K562 (cell line): ENCODE results near the gene TDRD6. TPM values are rescaled to one million over a fixed set of nuclear protein-coding genes. Genes with fewer than 3 reads are reported as not detected.

Source experiments
- ATAC-seq: fragments of 200-7000 bp; cut with Tn5 transposase; 3 replicates; pipeline ENCODE4 v1.9.1; 2020; ENCODE audit warnings: moderate library complexity
- BruUV-seq: library from RNA; stranded (reverse); fragments of 400-500 nt; replicated peaks from 2 replicates; lab custom pipeline; 2021; lab: Mats Ljungman, UMichigan
- CTCF ChIA-PET: fragments of 300-600 bp; formaldehyde crosslinking; extraction: SDS; loops from one replicate; lab custom pipeline; 2021; ENCODE audit warnings: low intra/inter-chr PET ratio; lab: Yijun Ruan, JAX
- POLR2A ChIA-PET: fragments of 300-600, 350-650 bp; sonication (Branson Sonifier 250); formaldehyde crosslinking; extraction: SDS; loops from one replicate; lab custom pipeline; 2021; ENCODE audit warnings: antibody characterized with exemption, inconsistent platforms; lab: Yijun Ruan, JAX
- DNase-seq, 4 experiments: peaks; one replicate each; pipeline versions ENCODE4 v3.0.0 to v3.0.0-alpha.2; 2011 to 2018; ENCODE audit warnings: low spot score in 3 of 4, mixed read lengths in 3 of 4; ENCODE audit errors: extremely low read depth in 1 of 4
- FAIRE-seq: peaks from 2 replicates; lab custom pipeline; 2011; peaks lifted over from hg19 to GRCh38; lab: Jason Lieb, UNC
- H2AFZ ChIP-seq: 2 replicates; pipeline ENCODE4 v1.6.0; 2011; ENCODE audit warnings: low read depth, low read length, control low read depth, inconsistent platforms
- H3K27ac ChIP-seq: fragments of 200-600 bp; 3 replicates; pipeline ENCODE4 v1.8.0; 2011; ENCODE audit warnings: low read depth, mild to moderate bottlenecking, control low read depth, inconsistent platforms, low read length, moderate library complexity, mixed read lengths; ENCODE audit errors: extremely low read depth
- H3K27me3 ChIP-seq, 2 experiments: fragments of 300-600 bp in 1 of 2; 2 replicates in 1 of 2; 3 replicates in 1 of 2; pipeline versions ENCODE4 v1.6.0 to v1.8.0; 2011; ENCODE audit warnings: inconsistent platforms in 2 of 2, low read length in 2 of 2, mild to moderate bottlenecking in 1 of 2, mixed read lengths in 1 of 2, moderate library complexity in 1 of 2; ENCODE audit not compliant: control insufficient read depth in 2 of 2, insufficient read depth in 2 of 2
- H3K36me3 ChIP-seq: fragments of 300-600 bp; 3 replicates; pipeline ENCODE4 v1.8.0; 2011; ENCODE audit warnings: mild to moderate bottlenecking, low read length, inconsistent platforms; ENCODE audit not compliant: control insufficient read depth, insufficient read depth
- H3K4me1 ChIP-seq, 2 experiments: fragments of 200-600 bp in 1 of 2; replicated peaks in 1 of 2; 2 replicates in 1 of 2; 3 replicates in 1 of 2; pipeline versions ENCODE4 v1.5.1 to v1.8.0; 2011; ENCODE audit warnings: inconsistent platforms in 2 of 2, low read length in 2 of 2, mild to moderate bottlenecking in 1 of 2, mixed read lengths in 1 of 2, moderate library complexity in 1 of 2; ENCODE audit not compliant: control insufficient read depth in 2 of 2, insufficient read depth in 2 of 2
- H3K4me2 ChIP-seq: 2 replicates; pipeline ENCODE4 v1.6.1; 2011; ENCODE audit warnings: low read length, control low read depth, inconsistent platforms, mixed read lengths; ENCODE audit not compliant: insufficient read depth
- H3K4me3 ChIP-seq: fragments of 200-600 bp; sonication (generic), shearing (Covaris generic); 2 replicates; pipeline ENCODE4 v1.5.1; 2016; ENCODE audit warnings: control low read depth, inconsistent platforms
- H3K79me2 ChIP-seq: fragments of 200-600 bp; 3 replicates; pipeline ENCODE4 v1.8.0; 2011; ENCODE audit warnings: low read length, inconsistent platforms; ENCODE audit not compliant: control insufficient read depth, insufficient read depth
- H3K9ac ChIP-seq, 2 experiments: 2 replicates each; pipeline versions ENCODE4 v1.6.0 to v1.6.1; 2011; ENCODE audit warnings: low read depth in 2 of 2, low read length in 2 of 2, control low read depth in 1 of 2, inconsistent platforms in 1 of 2, mild to moderate bottlenecking in 1 of 2, mixed read lengths in 1 of 2; ENCODE audit not compliant: insufficient read depth in 1 of 2
- H3K9me1 ChIP-seq: one replicate; pipeline ENCODE4 v1.6.0; 2011; ENCODE audit warnings: inconsistent platforms, mild to moderate bottlenecking, low read length, moderate library complexity; ENCODE audit not compliant: control insufficient read depth, insufficient read depth
- H3K9me3 ChIP-seq: replicated peaks from 2 replicates; pipeline ENCODE4 v1.5.1; 2011; ENCODE audit warnings: low read depth, low read length, inconsistent platforms; ENCODE audit not compliant: control insufficient read depth, insufficient read depth
- H4K20me1 ChIP-seq: replicated peaks from 2 replicates; pipeline ENCODE4 v1.6.1; 2011; ENCODE audit warnings: low read length, inconsistent platforms, mixed read lengths; ENCODE audit not compliant: control insufficient read depth, insufficient read depth
- BRD4 ChIP-seq: fragments of 200-600 bp; sonication (generic); IDR thresholded peaks from 2 replicates; pipeline ENCODE4 v1.6.1; 2017; ENCODE audit warnings: inconsistent platforms
- ETV5 ChIP-seq: sonication (generic); formaldehyde crosslinking; IDR thresholded peaks from 2 replicates; pipeline ENCODE4 v1.4.0; 2020; ENCODE audit warnings: low read depth, mild to moderate bottlenecking, missing genetic modification reagents
- HDAC6 ChIP-seq: IDR thresholded peaks from 2 replicates; pipeline ENCODE4 v1.6.1; 2012; ENCODE audit warnings: low read depth, mild to moderate bottlenecking, control low read depth, inconsistent platforms, low read length, moderate library complexity
- SMARCC2 ChIP-seq: fragments of 450-650 bp; IDR thresholded peaks from 2 replicates; pipeline ENCODE4 v1.6.1; 2017; ENCODE audit warnings: antibody characterized with exemption, moderate library complexity, mild to moderate bottlenecking, low read depth
- ZNF695 ChIP-seq: fragments of 450-650 bp; formaldehyde crosslinking; IDR thresholded peaks from 2 replicates; pipeline ENCODE4 v1.4.0; 2020; ENCODE audit warnings: mild to moderate bottlenecking, moderate library complexity
- WGBS: fragments of 100-300 bp; shearing (Covaris generic); methylation state at CpG from one replicate; pipeline ENCODE4 v1.1.6; 2016; ENCODE audit warnings: low coverage, mixed read lengths; ENCODE audit not compliant: insufficient coverage; ENCODE audit errors: missing lambda C conversion rate; 5-methylcytosine and 5-hydroxymethylcytosine counted together
- in situ Hi-C: fragments of 300-500 bp; cut with MboI; formaldehyde crosslinking; loops from 4 replicates; pipeline ENCODE4 v1.15.0; 2018; ENCODE audit warnings: inconsistent platforms, mixed read lengths
- intact Hi-C: fragments of 100-400 bp; cut with micrococcal nuclease; formaldehyde crosslinking; loops from 2 replicates; pipeline ENCODE4 v1.14.2; 2022
- polyA plus RNA-seq, 8 experiments: library from polyadenylated mRNA; depleted of rRNA in 4 of 8; stranded (reverse) in 5 of 8; unstranded in 3 of 8; fragments of >200 nt; fragmentation: Nextera tagmentation in 2 of 8; fragmentation: Illumina TruSeq in 1 of 8; extraction: Ambion mirVana in 2 of 8; extraction: Trizol in 1 of 8; gene quantifications; 2 replicates each; pipeline versions ENCODE4 v1.2.1 to v1.2.3, GENCODE V29; 2011 to 2014; ENCODE audit warnings: inconsistent platforms in 1 of 8, missing spikeins in 1 of 8
- total RNA-seq, 7 experiments: library from RNA; depleted of rRNA in 6 of 7; stranded (reverse); fragments of >200 nt in 6 of 7; fragmentation: Illumina TruSeq in 2 of 7; extraction: Trizol in 2 of 7; gene quantifications; 2 replicates each; pipeline versions ENCODE4 v1.2.1 to v1.2.3, GENCODE V29; 2011 to 2021; ENCODE audit warnings: low replicate concordance in 1 of 7
- TF ChIP-seq, protein P1 (sequence below): fragments of 250-450 bp; sonication (Bioruptor Pico); IDR thresholded peaks from 2 replicates; pipeline ENCODE4 v1.8.0; 2021; ENCODE audit warnings: mild to moderate bottlenecking, moderate library complexity
- TF ChIP-seq, protein P2 (sequence below): conservative IDR thresholded peaks from 2 replicates; pipeline ENCODE4 v1.6.1; 2011; ENCODE audit warnings: low read depth, mild to moderate bottlenecking, low read length; ENCODE audit not compliant: control insufficient read depth
- TF ChIP-seq, protein P3 (sequence below), 2 experiments: fragments of 450-650 bp in 1 of 2; IDR thresholded peaks; 2 replicates each; pipeline ENCODE4 v1.6.1; 2011 to 2017; ENCODE audit warnings: low read depth in 2 of 2, antibody characterized with exemption in 1 of 2, borderline replicate concordance in 1 of 2, low read length in 1 of 2, mild to moderate bottlenecking in 1 of 2, mixed read lengths in 1 of 2; ENCODE audit not compliant: control insufficient read depth in 1 of 2

Gene TDRD6
- total and polyA plus RNA-seq, 9 of the 15 experiments (the other 6 are each of a cell fraction or from before 2014, with no cell fraction given): under 0.01 to 0.53 (median 0.14) TPM; not detected in 1

DNA sequence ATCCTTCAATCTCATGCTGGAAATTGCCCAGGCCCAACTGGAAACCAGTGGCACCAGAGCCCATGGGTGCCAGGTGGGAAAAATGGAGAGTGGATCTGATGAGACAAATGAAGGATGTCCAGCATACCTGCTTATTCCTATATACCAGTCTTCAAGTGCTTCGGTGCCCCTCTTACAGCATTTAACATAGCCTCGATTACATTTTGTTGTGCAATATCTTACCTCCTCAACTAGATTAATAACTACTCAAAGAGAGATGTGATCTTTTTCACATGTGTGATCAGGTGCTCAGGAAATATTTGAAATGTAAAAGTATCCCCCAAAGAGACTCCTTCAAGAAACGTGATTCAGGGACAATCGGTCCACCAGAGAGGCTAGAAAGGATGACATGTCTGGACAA, 54.2 kb downstream of the TDRD6 start (continued):
- TF ChIP-seq, protein P1, sequence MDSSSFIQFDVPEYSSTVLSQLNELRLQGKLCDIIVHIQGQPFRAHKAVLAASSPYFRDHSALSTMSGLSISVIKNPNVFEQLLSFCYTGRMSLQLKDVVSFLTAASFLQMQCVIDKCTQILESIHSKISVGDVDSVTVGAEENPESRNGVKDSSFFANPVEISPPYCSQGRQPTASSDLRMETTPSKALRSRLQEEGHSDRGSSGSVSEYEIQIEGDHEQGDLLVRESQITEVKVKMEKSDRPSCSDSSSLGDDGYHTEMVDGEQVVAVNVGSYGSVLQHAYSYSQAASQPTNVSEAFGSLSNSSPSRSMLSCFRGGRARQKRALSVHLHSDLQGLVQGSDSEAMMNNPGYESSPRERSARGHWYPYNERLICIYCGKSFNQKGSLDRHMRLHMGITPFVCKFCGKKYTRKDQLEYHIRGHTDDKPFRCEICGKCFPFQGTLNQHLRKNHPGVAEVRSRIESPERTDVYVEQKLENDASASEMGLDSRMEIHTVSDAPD: no peak
- TF ChIP-seq SMARCC2 (no peak), ZNF695 (CRISPR knock-in tag) (no peak), ETV5 (CRISPR knock-in tag) (no peak), HDAC6 (no peak)
- TF ChIP-seq, protein P2, sequence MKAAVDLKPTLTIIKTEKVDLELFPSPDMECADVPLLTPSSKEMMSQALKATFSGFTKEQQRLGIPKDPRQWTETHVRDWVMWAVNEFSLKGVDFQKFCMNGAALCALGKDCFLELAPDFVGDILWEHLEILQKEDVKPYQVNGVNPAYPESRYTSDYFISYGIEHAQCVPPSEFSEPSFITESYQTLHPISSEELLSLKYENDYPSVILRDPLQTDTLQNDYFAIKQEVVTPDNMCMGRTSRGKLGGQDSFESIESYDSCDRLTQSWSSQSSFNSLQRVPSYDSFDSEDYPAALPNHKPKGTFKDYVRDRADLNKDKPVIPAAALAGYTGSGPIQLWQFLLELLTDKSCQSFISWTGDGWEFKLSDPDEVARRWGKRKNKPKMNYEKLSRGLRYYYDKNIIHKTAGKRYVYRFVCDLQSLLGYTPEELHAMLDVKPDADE: no peak
- TF ChIP-seq, all 486 proteins: peak for 2

- no peaks in the 10 kb centered on the region for H3K27me3 ChIP-seq
- no peak overlapping the region for H3K4me3 ChIP-seq
- FAIRE-seq (no peak), ATAC-seq (no peak), DNase-seq (no peak)
- H3K36me3 ChIP-seq: no peaks in the 10 kb centered on the region
- H3K9me1 ChIP-seq: no peaks in the 10 kb centered on the region
- no peak for TF ChIP-seq BRD4
- TF ChIP-seq, protein P3, sequence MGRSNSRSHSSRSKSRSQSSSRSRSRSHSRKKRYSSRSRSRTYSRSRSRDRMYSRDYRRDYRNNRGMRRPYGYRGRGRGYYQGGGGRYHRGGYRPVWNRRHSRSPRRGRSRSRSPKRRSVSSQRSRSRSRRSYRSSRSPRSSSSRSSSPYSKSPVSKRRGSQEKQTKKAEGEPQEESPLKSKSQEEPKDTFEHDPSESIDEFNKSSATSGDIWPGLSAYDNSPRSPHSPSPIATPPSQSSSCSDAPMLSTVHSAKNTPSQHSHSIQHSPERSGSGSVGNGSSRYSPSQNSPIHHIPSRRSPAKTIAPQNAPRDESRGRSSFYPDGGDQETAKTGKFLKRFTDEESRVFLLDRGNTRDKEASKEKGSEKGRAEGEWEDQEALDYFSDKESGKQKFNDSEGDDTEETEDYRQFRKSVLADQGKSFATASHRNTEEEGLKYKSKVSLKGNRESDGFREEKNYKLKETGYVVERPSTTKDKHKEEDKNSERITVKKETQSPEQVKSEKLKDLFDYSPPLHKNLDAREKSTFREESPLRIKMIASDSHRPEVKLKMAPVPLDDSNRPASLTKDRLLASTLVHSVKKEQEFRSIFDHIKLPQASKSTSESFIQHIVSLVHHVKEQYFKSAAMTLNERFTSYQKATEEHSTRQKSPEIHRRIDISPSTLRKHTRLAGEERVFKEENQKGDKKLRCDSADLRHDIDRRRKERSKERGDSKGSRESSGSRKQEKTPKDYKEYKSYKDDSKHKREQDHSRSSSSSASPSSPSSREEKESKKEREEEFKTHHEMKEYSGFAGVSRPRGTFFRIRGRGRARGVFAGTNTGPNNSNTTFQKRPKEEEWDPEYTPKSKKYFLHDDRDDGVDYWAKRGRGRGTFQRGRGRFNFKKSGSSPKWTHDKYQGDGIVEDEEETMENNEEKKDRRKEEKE (IDR thresholded peaks at IDR 0.05; ENCODE audit: borderline replicate concordance in 1 of 2, control insufficient read depth in 1 of 2, low read depth in 2 of 2, low read length in 1 of 2): no peak
- H3K27ac ChIP-seq: no peak overlapping the region
- no TSS peak for BruUV-seq
- H3K4me2 ChIP-seq: no peak overlapping the region
- CTCF ChIA-PET: no interaction called here
- no peaks in the 10 kb centered on the region for H3K9me3 ChIP-seq
- no peaks in the 10 kb centered on the region for H4K20me1 ChIP-seq
- H3K9ac ChIP-seq: no peak overlapping the region
- intact Hi-C loops: no loop called here
- no peaks in the 10 kb centered on the region for H3K4me1 ChIP-seq
- no peak overlapping the region for H2AFZ ChIP-seq
- H3K79me2 ChIP-seq: no peaks in the 10 kb centered on the region
- WGBS: 0% methylated on average over 1 of the region's 1 CpG
- POLR2A ChIA-PET: no interaction called here
- in situ Hi-C loops: no loop called here
These were observed 55.9 kb downstream of the TDRD6 start for GRCh38 chr6:46743425-46744158.
